NCI-H1694 (cell line): ENCODE data around the gene PCNX1.

Source experiments
- DNase-seq: peaks from one replicate; lab custom pipeline; 2025; lab: John Stamatoyannopoulos, UW

The PCNX1 gene

GRCh38 chr14:71078500-71078899 is 171.2 kb downstream of the PCNX1 start:
- no peak for DNase-seq

- DNase-seq = no peak
Measured at GRCh38 chr14:71086567-71086966, 179.3 kb downstream of the PCNX1 start.

GRCh38 chr14:71089971-71090370 is 182.7 kb downstream of the PCNX1 start:
- no peak for DNase-seq

- no peak for DNase-seq
Measured at GRCh38 chr14:71094722-71095121, 187.5 kb downstream of the PCNX1 start.

GRCh38 chr14:71096947-71097346 is 189.7 kb downstream of the PCNX1 start:
- no peak for DNase-seq

GRCh38 chr14:71103662-71104484 is 196.6 kb downstream of the PCNX1 start:
- DNase-seq = peak; percentile 85

GRCh38 chr14:71105177-71105576 is 197.9 kb downstream of the PCNX1 start:
- no peak for DNase-seq

- no peak for DNase-seq
Measured at GRCh38 chr14:71107921-71108320, 200.7 kb downstream of the PCNX1 start.

GRCh38 chr14:71108398-71109119 is 201.3 kb downstream of the PCNX1 start:
- DNase-seq = no peak

- no peak for DNase-seq
Measured at GRCh38 chr14:71113376-71113775, 206.1 kb downstream of the PCNX1 start.

- no peak for DNase-seq
Measured at GRCh38 chr14:71114565-71114964, 207.3 kb downstream of the PCNX1 start.

GRCh38 chr14:71115306-71115705 is 208.0 kb downstream of the PCNX1 start:
- no peak for DNase-seq

- DNase-seq = no peak
Measured at GRCh38 chr14:71115821-71116567, 208.7 kb downstream of the PCNX1 start.

GRCh38 chr14:71116568-71117122 is 209.4 kb downstream of the PCNX1 start:
- DNase-seq = no peak

- DNase-seq = no peak
Measured at GRCh38 chr14:71117839-71118743, 210.8 kb downstream of the PCNX1 start.

GRCh38 chr14:71119075-71119474 is 211.8 kb downstream of the PCNX1 start:
- DNase-seq = no peak

GRCh38 chr14:71119832-71120231 is 212.6 kb downstream of the PCNX1 start:
- no peak for DNase-seq

- DNase-seq = no peak
Measured at GRCh38 chr14:71121001-71121400, 213.7 kb downstream of the PCNX1 start.

- DNase-seq = no peak
Measured at GRCh38 chr14:71121711-71122110, 214.5 kb downstream of the PCNX1 start.

- DNase-seq = no peak
Measured at GRCh38 chr14:71122866-71123565, 215.8 kb downstream of the PCNX1 start.
